GM19463 (cell line): ENCODE data around the gene APBA3.

Experiments
- ATAC-seq: cut with Tn5 transposase; IDR thresholded peaks from one replicate; pipeline ENCODE4 v1.9.1; 2021; ENCODE audit warnings: mild to moderate bottlenecking, moderate library complexity; ENCODE audit not compliant: unreplicated experiment

Gene APBA3

GRCh38 chr19:3761382-3762129 lies at the start of gene APBA3:
APBA3 (minus strand) TSS chr19:3761692; CDS start chr19:3760264, 1,428 bp downstream.
- ATAC-seq, result no peak

- no peak for ATAC-seq
Observed at GRCh38 chr19:3810708-3811355, 49.3 kb upstream of the APBA3 start.

DNA sequence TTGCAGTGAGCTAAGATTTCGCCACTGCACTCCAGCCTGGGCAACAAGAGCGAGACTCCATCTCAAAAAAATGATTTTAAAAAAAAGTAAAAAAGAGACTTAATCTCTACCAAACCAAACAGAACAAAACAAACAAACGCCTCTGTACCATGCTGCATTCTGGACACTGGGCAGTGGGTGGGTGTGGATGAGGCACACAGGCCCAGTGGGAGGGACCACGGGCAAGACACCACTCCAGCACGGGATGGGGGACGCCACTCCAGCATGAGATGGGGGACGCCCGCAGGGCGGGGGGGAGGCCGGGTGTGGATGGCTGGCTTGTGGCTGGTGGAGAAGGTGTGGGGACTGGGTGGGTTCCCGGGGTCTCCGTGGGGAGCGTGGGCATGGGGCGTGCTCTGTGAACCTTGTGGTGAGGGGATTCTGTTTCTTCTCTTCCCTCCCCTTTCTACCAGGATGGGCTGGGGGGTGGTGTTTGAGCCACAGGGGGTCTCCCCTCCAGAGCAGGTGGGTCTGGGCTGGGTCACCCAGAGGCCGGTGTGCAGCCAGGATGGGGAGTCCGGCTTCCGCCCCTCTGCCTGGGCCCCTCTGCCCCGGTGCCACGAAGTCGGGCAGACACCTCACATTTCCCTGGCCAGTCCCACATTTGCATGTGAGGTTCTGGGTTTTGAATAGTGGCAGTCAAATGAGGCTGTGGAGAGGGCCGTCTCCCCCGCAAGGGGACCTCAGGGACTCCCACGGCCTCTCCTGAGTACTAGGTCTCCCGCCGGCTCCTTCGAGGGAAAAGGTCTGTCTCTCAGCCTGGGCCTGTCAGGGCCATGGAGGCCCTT lies 48.6 kb upstream of the APBA3 start:
- no peak for ATAC-seq

DNA sequence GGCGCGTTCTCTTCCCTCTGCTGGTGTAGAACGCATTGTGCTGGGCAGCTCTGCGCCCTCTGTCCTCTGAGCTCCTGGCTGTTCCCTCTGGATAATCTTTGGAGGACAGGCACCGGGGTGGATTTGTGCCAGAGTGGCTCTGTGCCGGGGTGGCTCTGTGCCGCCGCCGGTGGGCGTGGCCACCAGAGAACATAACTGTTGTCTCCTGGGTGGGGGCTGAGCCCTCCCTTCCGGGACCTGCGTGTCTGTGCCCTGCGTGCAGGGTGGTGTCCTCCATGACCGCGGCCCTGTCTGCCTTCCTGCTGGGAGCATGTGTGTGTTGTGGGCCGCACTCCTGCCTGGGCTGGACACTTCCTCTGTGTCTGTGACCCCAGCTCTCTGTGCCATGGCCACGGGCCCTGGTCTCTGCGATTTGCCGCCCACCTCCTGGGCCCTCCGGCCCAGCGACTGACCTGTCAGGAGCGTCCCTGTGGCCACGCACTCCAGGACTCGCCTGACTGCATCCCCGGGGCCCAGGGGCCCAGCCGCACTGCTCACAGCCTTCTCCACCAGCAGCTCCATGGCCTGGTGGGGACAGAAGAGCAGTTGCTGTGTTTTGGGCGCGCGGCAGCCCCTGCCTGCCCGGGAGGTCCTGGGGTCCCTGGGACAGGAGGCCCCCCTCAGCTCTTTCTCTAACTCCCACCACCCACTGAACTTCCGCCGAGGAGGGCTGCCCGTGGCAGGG lies 47.1 kb upstream of the APBA3 start:
- no peak for ATAC-seq

DNA sequence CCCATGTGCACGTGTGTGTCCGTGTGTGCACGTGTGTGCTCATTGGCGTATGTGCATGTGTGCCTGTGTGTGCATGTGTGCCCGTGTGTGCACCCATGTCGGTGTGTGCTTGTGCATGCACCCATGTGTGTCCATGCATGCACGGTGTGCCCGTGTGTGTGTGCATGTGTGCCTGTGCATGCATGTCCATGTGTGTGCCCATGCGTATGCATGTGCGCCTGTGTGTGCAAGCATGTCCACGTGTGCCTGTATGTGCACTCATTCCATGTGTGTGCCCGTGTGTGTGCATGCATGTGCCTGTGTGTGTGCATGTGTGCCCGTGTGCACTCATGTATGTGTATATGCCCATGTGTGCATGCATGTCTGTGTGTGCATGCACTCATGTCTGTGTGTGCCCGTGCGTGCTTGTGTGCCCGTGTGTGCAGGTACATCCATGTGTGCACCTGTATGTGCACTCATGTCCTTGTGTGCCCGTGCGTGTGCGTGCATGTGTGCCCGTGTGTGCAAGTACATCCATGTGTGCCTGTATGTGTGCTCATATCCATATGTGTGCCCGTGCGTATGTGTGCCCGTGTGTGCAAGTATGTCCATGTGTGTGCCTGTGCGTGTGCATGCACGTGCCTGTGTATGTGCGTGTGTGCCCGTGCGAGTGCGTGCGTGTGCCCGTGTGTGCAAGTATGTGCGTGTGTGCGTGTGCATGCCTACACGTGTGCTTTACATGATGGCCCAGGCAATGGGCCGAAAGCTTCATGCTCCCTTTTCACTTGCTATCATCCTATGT lies 46.3 kb upstream of the APBA3 start:
- no peak for ATAC-seq

- no peak for ATAC-seq
Observed at GRCh38 chr19:3807131-3807480, 45.6 kb upstream of the APBA3 start.

DNA sequence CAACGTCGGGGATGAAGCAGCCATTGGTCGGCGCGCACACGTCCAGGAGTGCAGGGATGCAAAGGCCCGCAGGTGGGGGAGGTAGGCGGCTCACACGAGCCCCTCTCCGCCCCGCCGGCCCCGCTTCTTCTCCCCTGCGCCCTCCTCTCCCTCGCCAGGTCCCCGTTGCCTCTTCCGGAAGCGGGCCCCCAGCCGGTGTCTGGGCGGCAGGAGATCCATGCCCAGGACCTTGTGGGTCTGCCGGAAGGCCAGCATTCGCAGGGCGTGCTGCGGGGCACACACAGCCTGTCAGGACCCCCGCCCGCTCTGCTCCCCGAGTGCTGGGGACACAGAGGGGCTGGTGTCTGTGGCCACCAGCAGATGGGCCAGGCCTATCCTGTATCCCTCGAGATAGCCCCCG lies 44.4 kb upstream of the APBA3 start:
- no peak for ATAC-seq

- ATAC-seq, result no peak
Observed at GRCh38 chr19:3804429-3804828, 42.9 kb upstream of the APBA3 start.

DNA sequence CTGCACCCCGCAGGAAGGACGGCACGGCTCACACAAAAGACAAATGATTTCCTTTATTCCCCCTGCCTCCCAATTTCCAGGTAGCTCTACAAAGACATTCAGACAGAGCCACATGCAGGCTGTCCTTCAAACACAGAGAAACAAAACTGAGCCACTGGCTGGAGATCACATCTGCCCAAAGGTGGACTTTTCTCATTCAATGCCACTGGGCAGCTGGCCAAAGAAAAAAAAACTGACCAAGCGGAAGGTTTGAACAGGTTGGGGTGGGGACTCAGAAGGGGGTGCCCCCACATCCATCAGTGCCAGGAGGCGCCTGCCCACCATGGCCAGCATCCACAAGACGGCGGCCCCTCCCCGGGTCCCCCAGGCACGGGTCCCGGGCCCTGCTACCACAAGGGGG lies 42.5 kb upstream of the APBA3 start:
- no peak for ATAC-seq

GRCh38 chr19:3803114-3803888 lies 41.8 kb upstream of the APBA3 start:
- no peak for ATAC-seq

- ATAC-seq, result no peak
Observed at GRCh38 chr19:3801412-3802096, 40.1 kb upstream of the APBA3 start.

- ATAC-seq, result no peak
Observed at GRCh38 chr19:3800996-3801395, 39.5 kb upstream of the APBA3 start.

DNA sequence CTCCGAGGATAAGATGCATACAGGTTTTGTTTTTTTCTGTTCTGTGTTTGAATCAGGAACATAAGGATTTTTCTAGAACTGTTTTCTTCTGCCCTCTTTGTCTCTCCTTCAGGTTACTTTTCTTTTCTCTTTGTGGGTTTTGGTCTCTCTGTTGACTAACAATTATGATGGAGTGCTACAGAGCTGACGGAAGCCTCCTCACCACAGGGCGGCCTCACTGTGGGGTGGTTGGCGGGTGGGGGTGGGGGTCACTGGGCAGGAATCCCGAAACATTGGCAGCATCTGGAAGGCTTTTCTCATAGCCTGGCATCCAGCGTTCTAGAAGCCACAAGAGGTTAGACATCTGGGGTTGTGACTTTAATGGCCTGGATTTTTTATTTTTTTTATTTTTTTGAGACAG lies 36.6 kb upstream of the APBA3 start:
- ATAC-seq, result no peak

GRCh38 chr19:3796358-3796757 lies 34.9 kb upstream of the APBA3 start:
- no peak for ATAC-seq

DNA sequence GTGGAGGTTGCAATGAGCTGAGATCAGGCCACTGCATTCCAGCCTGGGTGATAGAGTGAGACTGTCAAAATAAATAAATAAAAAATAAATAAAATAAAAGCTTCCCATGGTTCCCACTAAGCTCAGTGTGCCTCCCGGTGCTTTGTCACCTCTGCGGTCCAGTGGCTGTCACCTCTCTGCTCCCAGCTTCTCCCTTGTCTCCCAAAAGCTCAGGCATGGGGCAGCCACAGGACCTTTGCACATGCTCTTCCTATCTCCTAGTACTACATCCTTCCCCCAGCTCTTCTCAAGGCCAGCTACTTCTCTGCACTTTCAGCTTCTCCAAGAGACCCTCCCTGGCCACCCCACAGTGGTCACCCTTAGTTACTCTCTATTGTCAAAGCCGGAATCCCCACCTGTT lies 32.3 kb upstream of the APBA3 start:
- no peak for ATAC-seq

DNA sequence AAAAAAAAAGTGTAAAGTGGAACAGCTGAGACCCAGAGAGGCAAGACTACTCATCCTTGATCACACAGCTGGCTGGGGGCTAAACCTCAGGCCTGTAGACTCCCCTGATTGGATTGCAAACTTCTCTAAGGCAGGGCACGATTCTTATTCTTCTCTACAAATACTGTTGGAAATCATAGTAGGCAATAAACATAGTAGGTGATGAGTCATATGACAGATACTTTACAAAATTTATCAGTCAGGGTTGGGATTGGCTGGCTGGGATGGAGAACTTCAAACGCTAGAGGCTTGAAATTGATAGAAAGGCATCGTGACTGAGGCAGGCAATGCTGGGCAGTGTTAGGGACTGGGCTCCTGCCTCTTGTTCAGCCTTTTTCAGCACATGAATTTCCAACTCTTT lies 30.6 kb upstream of the APBA3 start:
- ATAC-seq, result no peak

DNA sequence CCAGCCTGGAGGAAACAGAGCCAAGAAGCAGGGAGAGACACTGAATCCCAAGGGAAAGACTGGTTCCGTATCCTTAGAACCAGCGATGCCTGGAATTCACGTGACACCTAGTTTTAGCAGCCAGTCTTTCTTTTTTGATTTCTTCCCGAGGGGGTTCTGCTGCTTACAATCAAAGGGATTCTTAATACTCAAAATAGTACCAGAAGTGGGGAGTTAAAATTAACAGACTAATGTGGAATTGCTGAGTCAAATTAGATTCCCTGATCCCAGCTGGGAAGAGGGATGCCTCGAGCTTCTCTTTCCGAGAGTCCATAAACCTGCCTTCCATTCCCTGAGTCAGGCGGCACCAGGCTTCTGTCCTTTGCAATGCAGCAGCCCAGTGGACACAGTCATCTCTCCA lies 29.4 kb upstream of the APBA3 start:
- ATAC-seq, result no peak

GRCh38 chr19:3790209-3790734 lies 28.8 kb upstream of the APBA3 start:
- ATAC-seq, result no peak
